ENCODE results near the gene SH2D7. TPM values are rescaled to one million over a fixed set of nuclear protein-coding genes. Genes with fewer than 3 reads are reported as not detected.

Gene SH2D7
- total and polyA plus RNA-seq, 2 donors (not counting 3 experiments of a cell fraction or from before 2014, with no cell fraction given), result not detected

DNA sequence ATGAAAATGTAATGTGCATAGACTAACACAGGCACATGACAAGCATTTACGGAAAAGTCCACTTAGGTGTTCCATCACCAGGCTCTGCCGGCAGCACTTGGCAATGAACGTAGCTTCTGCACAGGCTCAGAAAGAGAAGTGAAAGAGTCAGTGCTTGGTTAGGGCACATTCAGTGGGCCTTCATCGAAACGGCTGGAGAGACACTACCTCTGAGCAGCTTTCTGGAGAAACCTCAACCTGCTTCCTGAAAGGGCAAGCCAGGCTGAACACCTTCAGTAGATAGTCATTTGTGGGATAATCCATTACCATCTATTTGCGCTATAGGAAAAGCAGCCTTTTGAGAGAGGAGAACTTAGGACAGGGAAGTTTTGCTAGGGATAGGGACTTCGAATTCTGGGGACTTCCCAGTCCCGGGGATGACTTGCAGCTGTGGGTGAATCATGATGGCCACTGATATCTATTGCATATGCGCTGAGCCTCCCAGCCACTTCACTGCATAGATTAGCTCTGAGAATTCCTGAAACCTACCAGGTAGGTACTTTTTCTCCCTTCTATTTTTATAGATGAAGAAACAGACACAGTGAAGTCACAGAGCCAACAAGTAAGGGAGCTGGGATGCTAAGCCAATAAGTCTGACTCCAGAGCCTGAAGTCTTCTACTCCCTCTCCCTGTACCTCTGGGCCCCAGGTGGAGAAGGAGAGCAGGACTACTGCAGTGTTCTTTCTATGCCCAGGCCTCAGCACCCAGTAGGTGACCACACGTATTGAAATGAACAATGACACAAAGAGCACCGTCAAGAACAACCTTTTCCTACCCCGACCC is 4.2 kb upstream of the SH2D7 start:
- intact Hi-C loops (cut with micrococcal nuclease) (no loop called here), dilution Hi-C loops (cut with MboI; ENCODE audit: extremely low pct_ligation_motif_present, low sequenced_read_pairs) (no loop called here)
- Histone ChIP-seq H3K9me3 (replicated peaks; ENCODE audit: control insufficient read depth, insufficient read depth, low read length) (no peaks in the 10 kb centered on the region), H3K27ac (ENCODE audit: insufficient read depth, low read depth, low read length) (no peak overlapping the region), H3K9ac (replicated peaks; ENCODE audit: extremely low read depth, insufficient read depth, low read length) (no peak overlapping the region), H3K27me3 (ENCODE audit: control insufficient read depth in 2 of 2, insufficient read depth in 2 of 2, low read length in 2 of 2) (peaks cover 0 to 3% of the 10 kb centered on the region in 2 experiments), H2AFZ (ENCODE audit: low read depth, low read length) (no peak overlapping the region), H3K4me2 (ENCODE audit: insufficient read depth, low read length) (no peak overlapping the region), H3K9me1 (replicated peaks; ENCODE audit: control insufficient read depth, extremely low read depth, insufficient read depth, low read length) (no peaks in the 10 kb centered on the region), H4K20me1 (replicated peaks; ENCODE audit: control insufficient read depth, extremely low read depth, insufficient read depth, low read length) (no peaks in the 10 kb centered on the region), H3K4me1 (ENCODE audit: control insufficient read depth, extremely low read depth, insufficient read depth, low read length) (no peaks in the 10 kb centered on the region), H3K79me2 (ENCODE audit: control insufficient read depth, insufficient read depth, low read length) (no peaks in the 10 kb centered on the region), H3K4me3 (replicated peaks in 1 of 3; ENCODE audit: insufficient read depth in 1 of 3, low read depth in 1 of 3, low read length in 3 of 3) (no peak overlapping the region), H3K36me3 (ENCODE audit: control insufficient read depth in 2 of 2, extremely low read depth in 1 of 2, insufficient read depth in 2 of 2, low read length in 2 of 2) (no peaks in the 10 kb centered on the region)
- POLR2A ChIA-PET, result no interaction called here
- CTCF ChIA-PET, result interaction anchor here (1.2 to 1.6 kb wide), 2 partner anchors 20 to 122 kb away, joined by 3 to 8 read pairs; no protein-coding TSS in a partner anchor
- DNase-seq (ENCODE audit: low read depth, low spot score) (no peak), FAIRE-seq (no peak)
- BruUV-seq (replicated peaks), result no TSS peak
- TF ChIP-seq FOS (IDR thresholded peaks at IDR 0.05; ENCODE audit: borderline replicate concordance, insufficient read depth, low read length) (no peak), GATA2 (IDR thresholded peaks at IDR 0.05; ENCODE audit: insufficient read depth, insufficient read length, low read depth, low read length) (no peak), POLR2AphosphoS5 (IDR thresholded peaks at IDR 0.05; ENCODE audit: insufficient read depth, low read depth, low read length) (no peak), POLR2A (IDR thresholded peaks at IDR 0.05; ENCODE audit: low read depth, low read length) (no peak), JUN (IDR thresholded peaks at IDR 0.05; ENCODE audit: borderline replicate concordance, insufficient read depth, insufficient read length, low read depth) (no peak), MYC (IDR thresholded peaks at IDR 0.05; ENCODE audit: low read depth, low read length) (no peak), EZH2 (IDR thresholded peaks at IDR 0.05; ENCODE audit: borderline replicate concordance, low read depth, low read length, severe bottlenecking) (no peak)
- TF ChIP-seq, protein P1, sequence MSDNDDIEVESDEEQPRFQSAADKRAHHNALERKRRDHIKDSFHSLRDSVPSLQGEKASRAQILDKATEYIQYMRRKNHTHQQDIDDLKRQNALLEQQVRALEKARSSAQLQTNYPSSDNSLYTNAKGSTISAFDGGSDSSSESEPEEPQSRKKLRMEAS (IDR thresholded peaks at IDR 0.05; ENCODE audit: insufficient read depth, insufficient read length), result no peak
- TF ChIP-seq, protein P2, sequence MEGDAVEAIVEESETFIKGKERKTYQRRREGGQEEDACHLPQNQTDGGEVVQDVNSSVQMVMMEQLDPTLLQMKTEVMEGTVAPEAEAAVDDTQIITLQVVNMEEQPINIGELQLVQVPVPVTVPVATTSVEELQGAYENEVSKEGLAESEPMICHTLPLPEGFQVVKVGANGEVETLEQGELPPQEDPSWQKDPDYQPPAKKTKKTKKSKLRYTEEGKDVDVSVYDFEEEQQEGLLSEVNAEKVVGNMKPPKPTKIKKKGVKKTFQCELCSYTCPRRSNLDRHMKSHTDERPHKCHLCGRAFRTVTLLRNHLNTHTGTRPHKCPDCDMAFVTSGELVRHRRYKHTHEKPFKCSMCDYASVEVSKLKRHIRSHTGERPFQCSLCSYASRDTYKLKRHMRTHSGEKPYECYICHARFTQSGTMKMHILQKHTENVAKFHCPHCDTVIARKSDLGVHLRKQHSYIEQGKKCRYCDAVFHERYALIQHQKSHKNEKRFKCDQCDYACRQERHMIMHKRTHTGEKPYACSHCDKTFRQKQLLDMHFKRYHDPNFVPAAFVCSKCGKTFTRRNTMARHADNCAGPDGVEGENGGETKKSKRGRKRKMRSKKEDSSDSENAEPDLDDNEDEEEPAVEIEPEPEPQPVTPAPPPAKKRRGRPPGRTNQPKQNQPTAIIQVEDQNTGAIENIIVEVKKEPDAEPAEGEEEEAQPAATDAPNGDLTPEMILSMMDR (IDR thresholded peaks at IDR 0.05; ENCODE audit: extremely low read depth in 1 of 2, insufficient read depth in 1 of 2, low read depth in 1 of 2, low read length in 2 of 2), result no peak
